Kidney (tissue), 14 donors: ENCODE data around the gene GBE1. TPM values are rescaled to one million over a fixed set of nuclear protein-coding genes. Genes with fewer than 3 reads are reported as not detected.

Experiments
- DNase-seq, 5 donors: peaks; one replicate each; pipeline ENCODE4 v3.0.0-alpha.2; 2013 to 2020
- FAIRE-seq: peaks from 2 replicates; lab custom pipeline; 2012; peaks lifted over from hg19 to GRCh38; lab: Jason Lieb, UNC
- H3K27ac ChIP-seq, 2 donors: one replicate each; pipeline ENCODE4 v1.7.0; 2013; ENCODE audit warnings: low read depth in 2 of 2, low read length in 2 of 2, inconsistent platforms in 1 of 2
- H3K27me3 ChIP-seq: one replicate; pipeline ENCODE4 v1.7.1; 2013; ENCODE audit warnings: low read length, inconsistent platforms; ENCODE audit not compliant: control insufficient read depth, insufficient read depth
- H3K36me3 ChIP-seq, 3 donors: one replicate each; pipeline versions ENCODE4 v1.7.0 to v1.7.1; 2013; ENCODE audit warnings: low read length in 3 of 3, control low read depth in 1 of 3, inconsistent platforms in 1 of 3; ENCODE audit not compliant: insufficient read depth in 3 of 3, control insufficient read depth in 2 of 3
- H3K4me1 ChIP-seq, 3 donors: one replicate each; pipeline versions ENCODE4 v1.7.0 to v1.7.1; 2013; ENCODE audit warnings: low read length in 3 of 3, inconsistent platforms in 1 of 3, low read depth in 1 of 3; ENCODE audit not compliant: control insufficient read depth in 2 of 3, insufficient read depth in 2 of 3
- H3K4me3 ChIP-seq, 3 donors: one replicate each; pipeline versions ENCODE4 v1.7.0 to v1.8.1; 2013; ENCODE audit warnings: low read length in 3 of 3, control low read depth in 1 of 3, inconsistent platforms in 1 of 3
- H3K9ac ChIP-seq, 3 donors: one replicate each; pipeline versions ENCODE4 v1.7.0 to v1.7.1; 2013; ENCODE audit warnings: low read length in 3 of 3, control low read depth in 1 of 3, inconsistent platforms in 1 of 3
- H3K9me3 ChIP-seq, 3 donors: one replicate each; pipeline versions ENCODE4 v1.7.0 to v1.7.1; 2013; ENCODE audit warnings: low read length in 3 of 3, control low read depth in 1 of 3, inconsistent platforms in 1 of 3; ENCODE audit not compliant: control insufficient read depth in 2 of 3, insufficient read depth in 1 of 3
- CTCF ChIP-seq: IDR thresholded peaks from 3 replicates; pipeline ENCODE4 v1.5.1; 2012; ENCODE audit warnings: mild to moderate bottlenecking, moderate library complexity, borderline replicate concordance; ENCODE audit not compliant: insufficient read depth; ENCODE audit errors: extremely low read depth
- intact Hi-C: fragments of 100-400 bp; cut with DNase I; formaldehyde crosslinking; loops from one replicate; pipeline ENCODE4 v1.11.1; 2022
- polyA plus RNA-seq: library from polyadenylated mRNA; stranded (reverse); fragments of 350-450 nt; fragmentation: Illumina TruSeq; extraction: RNeasy Lipid Tissue Mini Kit (QIAGEN cat#74804); gene quantifications from one replicate; pipeline ENCODE4 v1.2.3, GENCODE V29; 2014; ENCODE audit warnings: low read depth, low replicate concordance; ENCODE audit not compliant: insufficient read depth
- total RNA-seq: library from RNA; stranded (reverse); fragmentation: NEBNext Ultra II Directional; extraction: Animal tissue kit (Norgen Biotek cat#: 25700); gene quantifications from one replicate; pipeline ENCODE4 v1.2.1, GENCODE V29; 2021
- donor health status: control.
- donor health status: control.
- donor health status: control.
- donor health status: control.
- donor health status: control.
- donor health status: DM: yes; HTN: yes; CAD: no.
- donor health status: Normal renal cell carcinoma (clear cell type).

GBE1 gene
- total and polyA plus RNA-seq, 2 donors from 2014 or later: 29.3 to 36.2 TPM

- H3K9ac ChIP-seq: no peak overlapping the region
- H3K9me3 ChIP-seq: no peaks in the 10 kb centered on the region
- intact Hi-C loops: no loop called here
- no peaks in the 10 kb centered on the region for H3K27me3 ChIP-seq
- H3K4me1 ChIP-seq: no peaks in the 10 kb centered on the region
- DNase-seq: no peak
- no peak overlapping the region for H3K4me3 ChIP-seq
- TF ChIP-seq CTCF: no peak
- no peak for FAIRE-seq
- no peaks in the 10 kb centered on the region for H3K36me3 ChIP-seq
- no peak overlapping the region for H3K27ac ChIP-seq
Measured at GRCh38 chr3:81793410-81793809, 32.0 kb upstream of the GBE1 start.

GRCh38 chr3:81790117-81790516, 28.7 kb upstream of the GBE1 start:
- H3K9me3 ChIP-seq: no peaks in the 10 kb centered on the region
- no peaks in the 10 kb centered on the region for H3K4me1 ChIP-seq
- FAIRE-seq: no peak
- intact Hi-C loops: no loop called here
- H3K27me3 ChIP-seq: no peaks in the 10 kb centered on the region
- H3K9ac ChIP-seq: no peak overlapping the region
- DNase-seq: no peak
- H3K27ac ChIP-seq: no peak overlapping the region
- TF ChIP-seq CTCF: no peak
- H3K4me3 ChIP-seq: no peak overlapping the region
- no peaks in the 10 kb centered on the region for H3K36me3 ChIP-seq

GRCh38 chr3:81789691-81790090, 28.2 kb upstream of the GBE1 start:
- H3K4me3 ChIP-seq: no peak overlapping the region
- H3K36me3 ChIP-seq: no peaks in the 10 kb centered on the region
- H3K9ac ChIP-seq: no peak overlapping the region
- FAIRE-seq: no peak
- no peak for DNase-seq
- TF ChIP-seq CTCF: no peak
- no peak overlapping the region for H3K27ac ChIP-seq
- intact Hi-C loops: no loop called here
- no peaks in the 10 kb centered on the region for H3K27me3 ChIP-seq
- no peaks in the 10 kb centered on the region for H3K4me1 ChIP-seq
- no peaks in the 10 kb centered on the region for H3K9me3 ChIP-seq

GRCh38 chr3:81788610-81789009, 27.2 kb upstream of the GBE1 start:
- Histone ChIP-seq H3K27me3 (no peaks in the 10 kb centered on the region), H3K36me3 (no peaks in the 10 kb centered on the region), H3K9me3 (no peaks in the 10 kb centered on the region), H3K9ac (no peak overlapping the region), H3K4me1 (no peaks in the 10 kb centered on the region), H3K27ac (no peak overlapping the region), H3K4me3 (no peak overlapping the region)
- FAIRE-seq (no peak), DNase-seq (no peak)
- intact Hi-C loops: no loop called here
- TF ChIP-seq CTCF: no peak
